Neural cell (in vitro differentiated cells): Measurements from ENCODE around the gene ARHGAP29. TPM values are rescaled to one million over a fixed set of nuclear protein-coding genes. Genes with fewer than 3 reads are reported as not detected.

Experiments used
- H2AFZ ChIP-seq: fragments of 200-600, 300-800 bp; sonication (generic), shearing (Covaris generic); 2 replicates; pipeline ENCODE4 v1.6.0; 2014; ENCODE audit warnings: low read depth, mild to moderate bottlenecking, antibody characterized with exemption, low read length, moderate library complexity
- H3F3A ChIP-seq: fragments of 200-600 bp; shearing (Covaris generic); 2 replicates; pipeline ENCODE4 v1.6.1; 2016; ENCODE audit warnings: mild to moderate bottlenecking, moderate library complexity, mixed read lengths, antibody characterized with exemption, low read length; ENCODE audit not compliant: insufficient read depth, poor library complexity, severe bottlenecking
- H3K27ac ChIP-seq: fragments of 200-600, 300-800 bp; sonication (generic), shearing (Covaris generic); 2 replicates; pipeline ENCODE4 v1.5.1; 2014; ENCODE audit warnings: mild to moderate bottlenecking, low read length, moderate library complexity
- H3K27me3 ChIP-seq: fragments of 300-800, 200-600 bp; sonication (generic), shearing (Covaris generic); 2 replicates; pipeline ENCODE4 v1.6.0; 2014; ENCODE audit warnings: mild to moderate bottlenecking, low read depth, low read length, moderate library complexity; ENCODE audit not compliant: insufficient read depth
- H3K36me3 ChIP-seq: fragments of 300-800, 200-600 bp; sonication (generic), shearing (Covaris generic); 2 replicates; pipeline ENCODE4 v1.5.1; 2014; ENCODE audit warnings: mild to moderate bottlenecking, antibody characterized with exemption, low read length, moderate library complexity; ENCODE audit not compliant: insufficient read depth
- H3K4me2 ChIP-seq: fragments of 300-800, 200-600 bp; sonication (generic), shearing (Covaris generic); 2 replicates; pipeline ENCODE4 v1.6.0; 2014; ENCODE audit warnings: mild to moderate bottlenecking, low read length
- H3K4me3 ChIP-seq: fragments of 300-800, 200-600 bp; sonication (generic), shearing (Covaris generic); 2 replicates; pipeline ENCODE4 v1.5.1; 2014; ENCODE audit warnings: mild to moderate bottlenecking, low read length, moderate library complexity
- H3K79me2 ChIP-seq: fragments of 200-600 bp; shearing (Covaris generic); replicated peaks from 2 replicates; pipeline ENCODE4 v1.6.0; 2014; ENCODE audit warnings: mild to moderate bottlenecking, low read length, moderate library complexity; ENCODE audit not compliant: insufficient read depth
- H3K9ac ChIP-seq: fragments of 300-800, 200-600 bp; sonication (generic), shearing (Covaris generic); 2 replicates; pipeline ENCODE4 v1.6.1; 2016; ENCODE audit warnings: mild to moderate bottlenecking, low read length, mixed read lengths
- H3K9me2 ChIP-seq: fragments of 200-600 bp; shearing (Covaris generic); 2 replicates; pipeline ENCODE4 v1.6.1; 2016; ENCODE audit warnings: mild to moderate bottlenecking, low read length, mixed read lengths; ENCODE audit not compliant: insufficient read depth
- H3K9me3 ChIP-seq: fragments of 200-600, 300-800 bp; sonication (generic), shearing (Covaris generic); 2 replicates; pipeline ENCODE4 v1.6.1; 2016; ENCODE audit warnings: mild to moderate bottlenecking, mixed run types, low read length, moderate library complexity, mixed read lengths
- H4K20me1 ChIP-seq: fragments of 200-600 bp; shearing (Covaris generic); 2 replicates; pipeline ENCODE4 v1.6.1; 2016; ENCODE audit warnings: mild to moderate bottlenecking, mixed run types; ENCODE audit not compliant: insufficient read depth
- EP300 ChIP-seq: fragments of 450-650 bp; conservative IDR thresholded peaks from 2 replicates; pipeline ENCODE4 v1.6.1; 2014; ENCODE audit warnings: antibody characterized with exemption, mild to moderate bottlenecking, moderate library complexity; ENCODE audit not compliant: poor library complexity, severe bottlenecking
- EZH2 ChIP-seq: fragments of 200-600, 300-800 bp; shearing (Covaris generic), sonication (generic); IDR thresholded peaks from 2 replicates; pipeline ENCODE4 v1.6.1; 2014; ENCODE audit warnings: antibody characterized with exemption, low read length, borderline replicate concordance, mild to moderate bottlenecking; ENCODE audit not compliant: insufficient read depth, poor library complexity, severe bottlenecking
- MXI1 ChIP-seq: fragments of 450-650 bp; conservative IDR thresholded peaks from 2 replicates; pipeline ENCODE4 v1.6.1; 2014; ENCODE audit warnings: antibody characterized with exemption, mild to moderate bottlenecking; ENCODE audit not compliant: poor library complexity, severe bottlenecking
- POLR2AphosphoS5 ChIP-seq: IDR thresholded peaks from 2 replicates; pipeline ENCODE4 v1.6.1; 2012
- RAD21 ChIP-seq: fragments of 450-650 bp; conservative IDR thresholded peaks from 2 replicates; pipeline ENCODE4 v1.6.1; 2014; ENCODE audit warnings: antibody characterized with exemption, mild to moderate bottlenecking, moderate library complexity
- SMC3 ChIP-seq: fragments of 450-650 bp; conservative IDR thresholded peaks from 2 replicates; pipeline ENCODE4 v1.6.1; 2014; ENCODE audit warnings: antibody characterized with exemption, mild to moderate bottlenecking, moderate library complexity; ENCODE audit not compliant: poor library complexity
- TAF1 ChIP-seq: IDR thresholded peaks from 2 replicates; pipeline ENCODE4 v1.6.1; 2012; ENCODE audit warnings: low read depth
- polyA plus RNA-seq: library from polyadenylated mRNA; depleted of rRNA; stranded (reverse); fragments of >200 nt; gene quantifications from 2 replicates; pipeline ENCODE4 v1.2.3, GENCODE V29; 2014
- TF ChIP-seq, protein P1 (sequence below): IDR thresholded peaks from 2 replicates; pipeline ENCODE4 v1.6.1; 2012; ENCODE audit warnings: borderline replicate concordance
- TF ChIP-seq, protein P2 (sequence below): fragments of 450-650 bp; IDR thresholded peaks from 2 replicates; pipeline ENCODE4 v1.5.1; 2014; ENCODE audit warnings: antibody characterized with exemption, mild to moderate bottlenecking, moderate library complexity; ENCODE audit not compliant: poor library complexity, severe bottlenecking

The ARHGAP29 gene
- polyA plus RNA-seq, 1 donor from 2014 or later = 1.2 TPM

DNA sequence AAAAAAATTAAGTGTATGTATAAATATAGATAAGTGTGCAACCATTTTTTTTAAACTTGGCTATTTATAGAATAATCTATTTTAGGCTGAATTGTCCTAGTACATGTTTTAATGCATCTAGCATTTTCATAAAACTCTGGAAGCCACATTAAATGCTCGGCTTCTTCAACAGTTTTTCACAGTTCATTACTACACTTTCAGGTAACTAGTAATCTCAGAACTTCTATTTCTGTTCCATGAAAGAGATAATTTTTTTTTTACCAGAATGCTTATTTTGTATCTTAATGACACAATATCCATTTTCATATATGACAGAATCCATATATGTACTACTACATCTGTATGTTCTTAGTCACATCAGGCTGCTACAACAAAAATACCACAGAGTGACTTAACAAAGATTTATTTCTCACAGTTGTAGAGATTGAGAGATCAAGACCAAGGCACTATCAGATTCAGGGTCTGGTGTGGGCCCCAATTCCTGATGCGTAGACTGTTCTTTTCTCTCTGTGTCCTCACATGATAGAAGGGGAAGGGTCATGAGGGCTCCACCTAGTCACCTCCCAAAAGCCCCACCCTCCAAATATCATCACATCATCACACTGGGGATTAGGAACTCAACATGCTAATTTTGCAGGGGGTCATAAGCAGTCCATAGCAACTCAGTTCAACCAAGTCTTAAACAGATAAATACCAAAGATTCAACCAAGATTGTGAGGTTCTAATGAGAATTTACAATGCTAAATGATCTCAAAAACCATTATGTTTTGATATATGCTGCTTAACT, 43.1 kb downstream of the ARHGAP29 start:
- TF ChIP-seq RAD21 = no peak
- TF ChIP-seq SMC3 = no peak
- TF ChIP-seq MXI1 = no peak
- TF ChIP-seq POLR2AphosphoS5 = no peak
- TF ChIP-seq, protein P1, sequence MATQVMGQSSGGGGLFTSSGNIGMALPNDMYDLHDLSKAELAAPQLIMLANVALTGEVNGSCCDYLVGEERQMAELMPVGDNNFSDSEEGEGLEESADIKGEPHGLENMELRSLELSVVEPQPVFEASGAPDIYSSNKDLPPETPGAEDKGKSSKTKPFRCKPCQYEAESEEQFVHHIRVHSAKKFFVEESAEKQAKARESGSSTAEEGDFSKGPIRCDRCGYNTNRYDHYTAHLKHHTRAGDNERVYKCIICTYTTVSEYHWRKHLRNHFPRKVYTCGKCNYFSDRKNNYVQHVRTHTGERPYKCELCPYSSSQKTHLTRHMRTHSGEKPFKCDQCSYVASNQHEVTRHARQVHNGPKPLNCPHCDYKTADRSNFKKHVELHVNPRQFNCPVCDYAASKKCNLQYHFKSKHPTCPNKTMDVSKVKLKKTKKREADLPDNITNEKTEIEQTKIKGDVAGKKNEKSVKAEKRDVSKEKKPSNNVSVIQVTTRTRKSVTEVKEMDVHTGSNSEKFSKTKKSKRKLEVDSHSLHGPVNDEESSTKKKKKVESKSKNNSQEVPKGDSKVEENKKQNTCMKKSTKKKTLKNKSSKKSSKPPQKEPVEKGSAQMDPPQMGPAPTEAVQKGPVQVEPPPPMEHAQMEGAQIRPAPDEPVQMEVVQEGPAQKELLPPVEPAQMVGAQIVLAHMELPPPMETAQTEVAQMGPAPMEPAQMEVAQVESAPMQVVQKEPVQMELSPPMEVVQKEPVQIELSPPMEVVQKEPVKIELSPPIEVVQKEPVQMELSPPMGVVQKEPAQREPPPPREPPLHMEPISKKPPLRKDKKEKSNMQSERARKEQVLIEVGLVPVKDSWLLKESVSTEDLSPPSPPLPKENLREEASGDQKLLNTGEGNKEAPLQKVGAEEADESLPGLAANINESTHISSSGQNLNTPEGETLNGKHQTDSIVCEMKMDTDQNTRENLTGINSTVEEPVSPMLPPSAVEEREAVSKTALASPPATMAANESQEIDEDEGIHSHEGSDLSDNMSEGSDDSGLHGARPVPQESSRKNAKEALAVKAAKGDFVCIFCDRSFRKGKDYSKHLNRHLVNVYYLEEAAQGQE = no peak
- TF ChIP-seq EP300 = no peak
- no peak for TF ChIP-seq EZH2
- TF ChIP-seq, protein P2, sequence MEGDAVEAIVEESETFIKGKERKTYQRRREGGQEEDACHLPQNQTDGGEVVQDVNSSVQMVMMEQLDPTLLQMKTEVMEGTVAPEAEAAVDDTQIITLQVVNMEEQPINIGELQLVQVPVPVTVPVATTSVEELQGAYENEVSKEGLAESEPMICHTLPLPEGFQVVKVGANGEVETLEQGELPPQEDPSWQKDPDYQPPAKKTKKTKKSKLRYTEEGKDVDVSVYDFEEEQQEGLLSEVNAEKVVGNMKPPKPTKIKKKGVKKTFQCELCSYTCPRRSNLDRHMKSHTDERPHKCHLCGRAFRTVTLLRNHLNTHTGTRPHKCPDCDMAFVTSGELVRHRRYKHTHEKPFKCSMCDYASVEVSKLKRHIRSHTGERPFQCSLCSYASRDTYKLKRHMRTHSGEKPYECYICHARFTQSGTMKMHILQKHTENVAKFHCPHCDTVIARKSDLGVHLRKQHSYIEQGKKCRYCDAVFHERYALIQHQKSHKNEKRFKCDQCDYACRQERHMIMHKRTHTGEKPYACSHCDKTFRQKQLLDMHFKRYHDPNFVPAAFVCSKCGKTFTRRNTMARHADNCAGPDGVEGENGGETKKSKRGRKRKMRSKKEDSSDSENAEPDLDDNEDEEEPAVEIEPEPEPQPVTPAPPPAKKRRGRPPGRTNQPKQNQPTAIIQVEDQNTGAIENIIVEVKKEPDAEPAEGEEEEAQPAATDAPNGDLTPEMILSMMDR = no peak
- no peak for TF ChIP-seq TAF1
- H3K79me2 ChIP-seq = no peaks in the 10 kb centered on the region
- no peaks in the 10 kb centered on the region for H3F3A ChIP-seq
- no peaks in the 10 kb centered on the region for H3K36me3 ChIP-seq
- H4K20me1 ChIP-seq = no peaks in the 10 kb centered on the region
- no peak overlapping the region for H3K9ac ChIP-seq
- no peak overlapping the region for H3K4me2 ChIP-seq
- H3K27me3 ChIP-seq = no peaks in the 10 kb centered on the region
- no peaks in the 10 kb centered on the region for H3K9me3 ChIP-seq
- H3K9me2 ChIP-seq = no peaks in the 10 kb centered on the region
- no peak overlapping the region for H3K27ac ChIP-seq
- no peak overlapping the region for H3K4me3 ChIP-seq
- H2AFZ ChIP-seq = no peak overlapping the region

DNA sequence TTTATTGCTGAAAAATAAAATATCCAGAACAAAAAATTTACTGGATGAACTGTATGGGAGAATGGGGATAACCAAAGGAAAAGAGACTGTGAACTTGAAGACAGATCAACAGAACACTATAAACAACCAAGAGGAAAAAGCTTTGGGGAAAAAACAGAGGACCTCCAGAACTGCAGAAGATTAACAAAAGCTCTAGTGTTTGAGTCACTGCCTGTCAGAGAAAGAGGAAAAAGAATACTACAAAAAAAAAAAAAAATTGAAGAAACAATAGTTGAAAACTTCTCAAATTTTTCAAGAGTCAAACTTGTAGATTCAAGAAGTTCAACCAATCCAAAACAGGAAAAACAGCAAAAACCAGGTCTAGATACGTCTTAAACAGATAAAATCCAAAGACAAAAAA, 44.3 kb downstream of the ARHGAP29 start:
- Histone ChIP-seq H3K4me3 (no peak overlapping the region), H3K9me2 (no peaks in the 10 kb centered on the region), H3K4me2 (no peak overlapping the region), H4K20me1 (no peaks in the 10 kb centered on the region), H3K27me3 (no peaks in the 10 kb centered on the region), H3K36me3 (no peaks in the 10 kb centered on the region), H3K27ac (no peak overlapping the region), H2AFZ (no peak overlapping the region), H3K9me3 (no peaks in the 10 kb centered on the region), H3K9ac (no peak overlapping the region), H3F3A (no peaks in the 10 kb centered on the region), H3K79me2 (no peaks in the 10 kb centered on the region)
- TF ChIP-seq EZH2 (no peak), POLR2AphosphoS5 (no peak), RAD21 (no peak), SMC3 (no peak), MXI1 (no peak), EP300 (no peak), TAF1 (no peak)
- TF ChIP-seq, protein P2 = no peak
- TF ChIP-seq, protein P1 = no peak
